Panc1 (cell line): Measurements from ENCODE around the gene KDM4E. TPM values are rescaled to one million over a fixed set of nuclear protein-coding genes. Genes with fewer than 3 reads are reported as not detected.

Source experiments
- ATAC-seq: fragments of 200-7000 bp; cut with Tn5 transposase; 2 replicates; pipeline ENCODE4 v1.9.1; 2020; ENCODE audit warnings: mild to moderate bottlenecking, moderate library complexity
- BruUV-seq: library from RNA; stranded (reverse); fragments of 400-500 nt; replicated peaks from 2 replicates; lab custom pipeline; 2021; lab: Mats Ljungman, UMichigan
- CTCF ChIA-PET: fragments of 300-600 bp; sonication (Branson Sonifier 250); formaldehyde crosslinking; loops from one replicate; lab custom pipeline; 2022; ENCODE audit warnings: antibody characterized with exemption; lab: Charles Lee
- POLR2A ChIA-PET: fragments of 300-600 bp; sonication (Branson Sonifier 250); formaldehyde crosslinking; loops from one replicate; lab custom pipeline; 2022; ENCODE audit warnings: antibody characterized with exemption; lab: Charles Lee
- DNase-seq: peaks from one replicate; pipeline ENCODE4 v3.0.0-alpha.2; 2010; ENCODE audit warnings: low read depth, low spot score
- H3K27ac ChIP-seq: 2 replicates; pipeline ENCODE4 v1.5.1; 2011; ENCODE audit warnings: mild to moderate bottlenecking, low read length, inconsistent platforms
- H3K27me3 ChIP-seq: fragments of 200-500 bp; sonication (Bioruptor generic); 2 replicates; pipeline ENCODE4 v1.6.0; 2014; ENCODE audit warnings: low read length, inconsistent platforms; ENCODE audit not compliant: control insufficient read depth, insufficient read depth
- H3K36me3 ChIP-seq: fragments of 200-500 bp; sonication (Bioruptor generic); 2 replicates; pipeline ENCODE4 v1.5.1; 2014; ENCODE audit warnings: inconsistent platforms, mild to moderate bottlenecking, low read length, moderate library complexity; ENCODE audit not compliant: control insufficient read depth, insufficient read depth
- H3K4me1 ChIP-seq: 2 replicates; pipeline ENCODE4 v1.5.1; 2011; ENCODE audit warnings: inconsistent platforms, mild to moderate bottlenecking, low read length, moderate library complexity; ENCODE audit not compliant: control insufficient read depth, insufficient read depth
- H3K4me3 ChIP-seq, 2 experiments: 2 replicates each; pipeline ENCODE4 v1.5.1; 2011 to 2012; ENCODE audit warnings: low read depth in 2 of 2, low read length in 2 of 2, mild to moderate bottlenecking in 2 of 2, inconsistent platforms in 1 of 2, moderate library complexity in 1 of 2
- H3K9me3 ChIP-seq: fragments of 200-500 bp; sonication (Bioruptor generic); 2 replicates; pipeline ENCODE4 v1.5.1; 2014; ENCODE audit warnings: low read depth, mild to moderate bottlenecking, inconsistent platforms, low read length, moderate library complexity; ENCODE audit not compliant: control insufficient read depth, insufficient read depth
- CTCF ChIP-seq: fragments of 450-650 bp; IDR thresholded peaks from 2 replicates; pipeline ENCODE4 v1.5.1; 2017; ENCODE audit warnings: mild to moderate bottlenecking
- POLR2AphosphoS5 ChIP-seq: IDR thresholded peaks from 2 replicates; pipeline ENCODE4 v1.6.1; 2012; ENCODE audit warnings: mild to moderate bottlenecking, low read depth, low read length, moderate library complexity
- REST ChIP-seq, 2 experiments: IDR thresholded peaks; 2 replicates each; pipeline ENCODE4 v1.6.1; 2011 to 2012; ENCODE audit warnings: low read depth in 2 of 2, control low read depth in 1 of 2, low read length in 1 of 2, mild to moderate bottlenecking in 1 of 2, moderate library complexity in 1 of 2; ENCODE audit not compliant: insufficient read depth in 1 of 2
- SIN3A ChIP-seq: IDR thresholded peaks from 2 replicates; pipeline ENCODE4 v1.6.1; 2012; ENCODE audit warnings: low read depth, mild to moderate bottlenecking, low read length, moderate library complexity, borderline replicate concordance; ENCODE audit not compliant: insufficient read depth
- TCF7L2 ChIP-seq: IDR thresholded peaks from 2 replicates; pipeline ENCODE4 v1.6.1; 2011; ENCODE audit warnings: mild to moderate bottlenecking, low read depth, low read length, inconsistent platforms
- in situ Hi-C: cut with HindIII; loops from 2 replicates; pipeline ENCODE4 v1.10.0; 2016; ENCODE audit warnings: low sequenced_read_pairs, low pct_unique_long_range_greater_than_20kb
- intact Hi-C: fragments of 100-400 bp; cut with micrococcal nuclease; formaldehyde crosslinking; loops from one replicate; pipeline ENCODE4 v1.10.0; 2022; ENCODE audit not compliant: unreplicated experiment
- total RNA-seq: library from RNA; stranded (reverse); gene quantifications from one replicate; pipeline ENCODE4 v1.2.1, GENCODE V29; 2021; ENCODE audit not compliant: unreplicated experiment

The KDM4E gene
- total RNA-seq, 1 experiment from 2014 or later: not detected

- Histone ChIP-seq H3K9me3 (no peaks in the 10 kb centered on the region), H3K27me3 (peaks cover 5% of the 10 kb centered on the region), H3K27ac (no peak overlapping the region), H3K36me3 (no peaks in the 10 kb centered on the region), H3K4me3 (no peak overlapping the region), H3K4me1 (no peaks in the 10 kb centered on the region)
- no TSS peak for BruUV-seq
- peak; percentile 10; the same call in 1 of the 2 replicates for TF ChIP-seq CTCF
- no peak for TF ChIP-seq SIN3A
- TF ChIP-seq TCF7L2: no peak
- no peak for TF ChIP-seq POLR2AphosphoS5
- TF ChIP-seq REST (IDR thresholded peaks at IDR 0.05; ENCODE audit: insufficient read depth in 1 of 2, low read depth in 2 of 2, low read length in 1 of 2): no peak
- no peak for DNase-seq
- intact Hi-C loops: no loop called here
- POLR2A ChIA-PET: no interaction called here
- in situ Hi-C loops: no loop called here
- ATAC-seq: no peak
- CTCF ChIA-PET: no interaction called here
Measured at GRCh38 chr11:94997437-94997836, 27.6 kb upstream of the KDM4E start.

GRCh38 chr11:94998285-94998684 is 26.8 kb upstream of the KDM4E start:
- POLR2A ChIA-PET: no interaction called here
- no peak for DNase-seq
- Histone ChIP-seq H3K4me3 (no peak overlapping the region), H3K27ac (no peak overlapping the region), H3K27me3 (peaks cover 1% of the 10 kb centered on the region; the same call in 1 of the 2 replicates), H3K4me1 (no peaks in the 10 kb centered on the region), H3K36me3 (no peaks in the 10 kb centered on the region), H3K9me3 (no peaks in the 10 kb centered on the region)
- in situ Hi-C loops: no loop called here
- CTCF ChIA-PET: no interaction called here
- no TSS peak for BruUV-seq
- ATAC-seq: no peak
- intact Hi-C loops: no loop called here
- TF ChIP-seq TCF7L2 (no peak), REST (IDR thresholded peaks at IDR 0.05; ENCODE audit: insufficient read depth in 1 of 2, low read depth in 2 of 2, low read length in 1 of 2) (no peak), CTCF (no peak), SIN3A (no peak), POLR2AphosphoS5 (no peak)
